Mucosa of stomach (tissue), 1 donor: Measurements from ENCODE around the gene WDR48.

Experiments used
- H3K27me3 ChIP-seq: one replicate; pipeline ENCODE4 v1.7.0; 2013; ENCODE audit warnings: mild to moderate bottlenecking, low read length; ENCODE audit not compliant: control insufficient read depth, insufficient read depth
- H3K36me3 ChIP-seq: one replicate; pipeline ENCODE4 v1.7.0; 2013; ENCODE audit warnings: low read length; ENCODE audit not compliant: control insufficient read depth, insufficient read depth
- H3K4me1 ChIP-seq: one replicate; pipeline ENCODE4 v1.7.0; 2013; ENCODE audit warnings: mild to moderate bottlenecking, low read length; ENCODE audit not compliant: control insufficient read depth, insufficient read depth
- H3K4me3 ChIP-seq: one replicate; pipeline ENCODE4 v1.7.0; 2013; ENCODE audit warnings: low read length
- H3K9ac ChIP-seq: one replicate; pipeline ENCODE4 v1.7.0; 2013; ENCODE audit warnings: mild to moderate bottlenecking, low read length, moderate library complexity
- H3K9me3 ChIP-seq: one replicate; pipeline ENCODE4 v1.7.0; 2013; ENCODE audit warnings: mild to moderate bottlenecking, low read length, moderate library complexity; ENCODE audit not compliant: control insufficient read depth
- donor health status: Pancreatic carcinoma.

WDR48 gene

GRCh38 chr3:39051649-39052561 lies at the start of gene WDR48, which contains the start of gene SCN11A:
TSS of gene WDR48 (plus strand) at chr3:39052016. CDS start at chr3:39052026, 10 bp downstream.
TSS of gene SCN11A (minus strand) at chr3:39051944. CDS start at chr3:38950362, 101,582 bp downstream.
- H3K36me3 ChIP-seq: no peaks in the 10 kb centered on the region

GRCh38 chr3:39005295-39005694 lies 46.5 kb upstream of the WDR48 start:
- Histone ChIP-seq H3K9me3 (no peaks in the 10 kb centered on the region), H3K9ac (no peak overlapping the region), H3K27me3 (no peaks in the 10 kb centered on the region), H3K36me3 (no peaks in the 10 kb centered on the region), H3K4me1 (no peaks in the 10 kb centered on the region), H3K4me3 (no peak overlapping the region)

More at GRCh38 chr3:39051649-39052561, at the start of gene WDR48, which contains the start of gene SCN11A:
- H3K27me3 ChIP-seq: no peaks in the 10 kb centered on the region
- peak within 1 kb of the TSS; percentile 90 for H3K9ac ChIP-seq
- no peaks in the 10 kb centered on the region for H3K4me1 ChIP-seq
- H3K4me3 ChIP-seq: peak within 1 kb of the TSS; percentile 95
- no peaks in the 10 kb centered on the region for H3K9me3 ChIP-seq

- H3K4me1 ChIP-seq: no peaks in the 10 kb centered on the region
These were observed 40.6 kb upstream of the WDR48 start for GRCh38 chr3:39011191-39011736.

GRCh38 chr3:39013289-39013688 lies 38.5 kb upstream of the WDR48 start:
- Histone ChIP-seq H3K4me3 (no peak overlapping the region), H3K36me3 (no peaks in the 10 kb centered on the region), H3K9ac (no peak overlapping the region), H3K4me1 (no peaks in the 10 kb centered on the region), H3K27me3 (no peaks in the 10 kb centered on the region), H3K9me3 (no peaks in the 10 kb centered on the region)

More at GRCh38 chr3:39011191-39011736, 40.6 kb upstream of the WDR48 start:
- no peaks in the 10 kb centered on the region for H3K27me3 ChIP-seq
- H3K9ac ChIP-seq: no peak overlapping the region
- no peaks in the 10 kb centered on the region for H3K36me3 ChIP-seq
- no peaks in the 10 kb centered on the region for H3K9me3 ChIP-seq
- no peak overlapping the region for H3K4me3 ChIP-seq

GRCh38 chr3:39013921-39014509 lies 37.8 kb upstream of the WDR48 start:
- Histone ChIP-seq H3K27me3 (no peaks in the 10 kb centered on the region), H3K4me1 (no peaks in the 10 kb centered on the region), H3K9ac (no peak overlapping the region), H3K4me3 (no peak overlapping the region), H3K9me3 (no peaks in the 10 kb centered on the region), H3K36me3 (no peaks in the 10 kb centered on the region)

GRCh38 chr3:39015418-39015817 lies 36.4 kb upstream of the WDR48 start:
- H3K4me3 ChIP-seq: no peak overlapping the region
- H3K9me3 ChIP-seq: no peaks in the 10 kb centered on the region
- H3K4me1 ChIP-seq: no peaks in the 10 kb centered on the region
- H3K27me3 ChIP-seq: no peaks in the 10 kb centered on the region
- no peak overlapping the region for H3K9ac ChIP-seq
- H3K36me3 ChIP-seq: no peaks in the 10 kb centered on the region

- H3K27me3 ChIP-seq: no peaks in the 10 kb centered on the region
- H3K4me3 ChIP-seq: no peak overlapping the region
- no peaks in the 10 kb centered on the region for H3K4me1 ChIP-seq
- H3K9ac ChIP-seq: no peak overlapping the region
- H3K9me3 ChIP-seq: no peaks in the 10 kb centered on the region
- no peaks in the 10 kb centered on the region for H3K36me3 ChIP-seq
These were observed 32.5 kb upstream of the WDR48 start for GRCh38 chr3:39019299-39019698.

GRCh38 chr3:39021029-39021428 lies 30.8 kb upstream of the WDR48 start:
- H3K4me3 ChIP-seq: no peak overlapping the region

GRCh38 chr3:39021465-39022285 lies 30.1 kb upstream of the WDR48 start:
- no peak overlapping the region for H3K9ac ChIP-seq
- H3K36me3 ChIP-seq: no peaks in the 10 kb centered on the region
- H3K27me3 ChIP-seq: no peaks in the 10 kb centered on the region
- no peaks in the 10 kb centered on the region for H3K9me3 ChIP-seq
- H3K4me1 ChIP-seq: no peaks in the 10 kb centered on the region
- H3K4me3 ChIP-seq: no peak overlapping the region

More at GRCh38 chr3:39021029-39021428, 30.8 kb upstream of the WDR48 start:
- H3K4me1 ChIP-seq: no peaks in the 10 kb centered on the region
- no peaks in the 10 kb centered on the region for H3K36me3 ChIP-seq
- no peaks in the 10 kb centered on the region for H3K27me3 ChIP-seq
- H3K9ac ChIP-seq: no peak overlapping the region
- no peaks in the 10 kb centered on the region for H3K9me3 ChIP-seq

- no peaks in the 10 kb centered on the region for H3K4me1 ChIP-seq
These were observed 29.6 kb upstream of the WDR48 start for GRCh38 chr3:39022286-39022630.

GRCh38 chr3:39024497-39024896 lies 27.3 kb upstream of the WDR48 start:
- no peak overlapping the region for H3K4me3 ChIP-seq
- no peaks in the 10 kb centered on the region for H3K36me3 ChIP-seq
- no peak overlapping the region for H3K9ac ChIP-seq
- no peaks in the 10 kb centered on the region for H3K27me3 ChIP-seq
- H3K4me1 ChIP-seq: no peaks in the 10 kb centered on the region
- no peaks in the 10 kb centered on the region for H3K9me3 ChIP-seq

More at GRCh38 chr3:39022286-39022630, 29.6 kb upstream of the WDR48 start:
- no peaks in the 10 kb centered on the region for H3K36me3 ChIP-seq
- no peak overlapping the region for H3K4me3 ChIP-seq
- no peaks in the 10 kb centered on the region for H3K27me3 ChIP-seq
- H3K9me3 ChIP-seq: no peaks in the 10 kb centered on the region
- H3K9ac ChIP-seq: no peak overlapping the region
